Measurements from ENCODE around the gene IKZF1.

The IKZF1 gene

GRCh38 chr7:50304129-50304910 lies at the start of gene IKZF1:
IKZF1 (plus strand) TSS chr7:50304716; CDS start chr7:50319062, 14,346 bp downstream.
- no peak for DNase-seq

DNA sequence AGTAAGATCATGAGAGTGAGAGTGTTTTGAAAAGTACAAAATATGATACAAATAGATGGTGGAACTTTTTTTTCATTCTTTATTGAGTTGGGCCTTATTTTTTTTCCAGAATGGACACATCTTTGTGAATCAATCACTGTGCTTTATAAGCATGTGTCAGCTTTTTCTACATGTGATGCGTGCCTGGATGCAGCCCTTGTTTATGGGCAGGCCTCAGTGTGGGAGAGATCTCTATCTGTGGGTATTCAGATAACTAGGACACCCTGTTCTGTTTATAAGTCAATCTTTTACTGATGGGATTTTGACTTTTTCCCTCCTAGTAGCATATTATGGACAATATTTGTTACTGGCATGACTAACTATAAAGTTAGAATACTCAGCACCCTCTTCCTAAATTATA lies 42.9 kb upstream of the IKZF1 start:
- DNase-seq = no peak

DNA sequence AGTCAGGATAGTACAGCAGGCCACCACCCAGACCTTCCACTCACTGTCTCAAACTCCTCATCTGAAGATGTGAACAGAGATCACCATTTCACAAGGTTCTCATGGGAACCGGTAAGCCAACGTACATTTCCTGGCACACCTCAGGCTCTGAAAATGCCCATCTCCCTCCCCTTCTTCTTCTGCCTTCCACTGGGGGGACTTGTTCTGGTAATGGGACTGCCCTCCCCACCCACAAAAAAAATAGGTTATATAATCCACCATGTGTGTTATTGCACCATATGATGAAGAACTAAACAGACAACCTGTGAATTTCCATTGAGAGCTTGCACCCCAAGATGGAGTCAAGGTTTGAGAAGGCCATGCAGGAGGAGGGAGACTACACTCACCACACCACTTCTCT lies 42.1 kb upstream of the IKZF1 start:
- DNase-seq = no peak

DNA sequence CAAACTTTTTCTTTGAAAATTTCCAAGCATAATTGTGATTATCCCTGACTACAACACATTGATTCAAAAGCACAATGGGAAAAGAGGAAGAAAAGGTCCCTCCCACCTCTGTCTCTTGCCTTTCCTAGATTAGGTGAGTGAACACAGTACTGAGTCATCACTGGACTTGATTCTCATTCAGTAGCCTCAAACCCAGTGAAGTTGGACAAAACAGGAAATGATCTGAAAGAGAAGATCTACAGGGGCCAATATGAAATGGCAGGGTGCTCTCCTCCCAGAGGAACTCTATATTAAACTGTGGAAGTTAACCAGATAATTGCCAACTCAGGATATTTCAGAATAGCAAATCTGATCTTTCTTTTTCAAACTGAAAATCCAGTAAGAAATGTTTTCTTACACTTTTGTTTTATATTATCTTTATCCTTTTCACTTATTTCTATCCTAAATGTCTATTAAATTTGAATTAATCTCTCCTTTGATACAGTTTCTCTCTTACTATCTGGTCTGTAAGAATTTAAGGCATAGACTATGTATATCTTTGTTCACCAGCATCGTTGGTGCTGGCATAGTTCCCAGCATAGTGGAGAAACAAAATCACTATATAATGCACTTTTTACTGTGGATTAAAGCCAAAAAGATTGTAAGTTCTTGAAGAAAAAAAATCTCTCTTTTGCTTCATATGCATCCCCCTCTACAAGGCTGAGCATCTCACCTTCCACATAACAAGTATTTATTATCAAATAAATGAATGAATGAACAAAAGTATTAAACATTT lies 41.4 kb upstream of the IKZF1 start:
- no peak for DNase-seq

- DNase-seq = no peak
Observed at GRCh38 chr7:50264908-50265307, 39.6 kb upstream of the IKZF1 start.

- no peak for DNase-seq
Observed at GRCh38 chr7:50265968-50266634, 38.4 kb upstream of the IKZF1 start.

DNA sequence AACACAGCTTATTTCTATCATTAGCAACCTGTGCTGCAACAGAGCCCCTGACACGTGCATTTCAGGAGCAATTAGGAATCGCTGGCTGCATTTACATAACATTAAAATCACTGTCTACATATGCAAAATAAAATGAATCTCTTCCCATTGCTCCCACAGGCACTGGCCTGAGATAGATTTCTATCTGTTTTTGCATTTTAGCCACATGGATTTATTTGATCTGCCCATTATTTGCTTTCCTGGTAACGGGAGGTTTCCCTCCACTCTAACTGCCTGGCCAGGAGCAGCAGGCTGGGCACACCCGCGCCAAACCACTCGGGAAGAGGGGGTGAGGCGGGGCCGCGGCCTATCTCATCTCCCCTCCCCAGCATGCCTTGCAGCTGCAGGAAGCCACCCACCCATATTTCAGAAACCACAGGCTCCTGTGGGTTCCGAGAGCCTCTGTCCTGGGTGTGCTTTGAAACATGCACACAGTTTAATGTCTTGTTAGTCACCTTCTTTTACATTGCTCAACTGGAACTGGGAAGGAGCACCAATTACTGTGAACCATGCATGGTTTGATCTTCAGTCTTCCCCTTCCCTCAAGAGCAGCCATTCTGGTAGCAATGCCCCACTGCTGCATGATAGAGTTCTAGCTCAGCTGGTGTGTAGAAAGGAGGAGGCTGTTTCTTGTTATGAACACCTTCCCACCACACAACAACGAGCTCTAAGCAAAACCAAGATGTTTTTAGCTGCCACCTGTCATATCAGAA lies 37.7 kb upstream of the IKZF1 start:
- peak; percentile 0 for DNase-seq

- DNase-seq = no peak
Observed at GRCh38 chr7:50267525-50268041, 36.9 kb upstream of the IKZF1 start.

GRCh38 chr7:50268223-50268622 lies 36.3 kb upstream of the IKZF1 start:
- DNase-seq = no peak

DNA sequence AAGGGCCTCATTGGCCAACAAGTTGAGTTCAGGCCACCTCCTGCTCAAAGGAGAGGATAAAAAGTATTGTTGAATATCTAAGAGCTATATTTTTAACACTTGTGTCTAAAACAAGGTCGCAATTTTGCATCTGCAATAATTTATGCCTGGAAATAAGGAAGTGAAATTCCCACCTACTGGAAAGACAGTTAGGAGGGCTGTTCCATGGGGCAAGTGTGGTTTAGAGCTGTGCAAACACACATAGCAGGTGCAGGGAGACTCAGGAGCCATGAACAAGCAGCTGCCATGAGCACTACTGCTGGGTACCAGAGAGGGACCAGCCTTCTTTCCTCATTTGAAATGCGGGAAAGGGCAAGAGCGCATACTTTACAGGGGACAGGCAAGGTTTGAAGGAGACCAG lies 35.5 kb upstream of the IKZF1 start:
- DNase-seq = peak; percentile 44

DNA sequence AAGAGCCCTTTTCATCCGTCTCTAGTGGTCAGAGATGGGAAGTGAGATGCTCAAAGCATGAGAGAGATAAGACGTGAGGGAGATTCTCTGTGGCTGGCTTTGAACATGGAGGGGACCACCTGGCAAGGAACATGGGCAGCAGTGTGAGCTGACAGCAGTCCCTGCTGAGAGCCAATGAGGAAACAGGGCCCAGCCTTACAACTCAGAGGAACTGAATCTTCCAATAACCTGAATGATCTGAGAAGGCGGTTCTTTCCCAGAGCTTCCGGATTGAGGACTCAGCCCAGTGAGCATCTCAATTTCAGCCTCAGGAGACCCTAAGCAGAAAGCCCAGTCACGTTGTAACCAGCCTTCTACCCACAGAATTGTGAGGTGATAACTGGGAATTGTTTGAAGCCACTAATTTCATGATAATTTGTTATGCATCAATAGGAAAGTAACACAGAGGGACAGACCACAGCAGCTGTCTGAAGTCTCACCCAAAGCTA lies 33.9 kb upstream of the IKZF1 start:
- DNase-seq = no peak

- no peak for DNase-seq
Observed at GRCh38 chr7:50272808-50273207, 31.7 kb upstream of the IKZF1 start.

DNA sequence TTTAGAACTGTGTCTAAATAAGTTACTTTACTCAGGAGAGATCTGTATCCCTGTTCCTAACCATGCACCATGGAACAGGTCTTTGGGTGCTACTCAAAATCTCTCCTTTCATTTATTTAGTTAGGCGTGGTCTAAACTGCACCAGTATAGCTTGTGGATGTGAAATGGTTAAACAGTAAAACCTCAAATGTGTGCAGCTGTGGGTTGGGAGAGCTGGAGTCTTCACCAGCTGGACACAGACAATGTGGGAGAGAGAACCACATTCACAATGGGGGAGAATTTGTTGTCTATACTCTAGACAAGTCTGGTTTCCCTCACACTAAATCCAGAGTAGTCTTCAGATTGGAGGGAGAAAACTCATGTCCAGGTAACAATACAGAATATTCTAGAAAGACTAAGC lies 31.2 kb upstream of the IKZF1 start:
- DNase-seq = no peak

DNA sequence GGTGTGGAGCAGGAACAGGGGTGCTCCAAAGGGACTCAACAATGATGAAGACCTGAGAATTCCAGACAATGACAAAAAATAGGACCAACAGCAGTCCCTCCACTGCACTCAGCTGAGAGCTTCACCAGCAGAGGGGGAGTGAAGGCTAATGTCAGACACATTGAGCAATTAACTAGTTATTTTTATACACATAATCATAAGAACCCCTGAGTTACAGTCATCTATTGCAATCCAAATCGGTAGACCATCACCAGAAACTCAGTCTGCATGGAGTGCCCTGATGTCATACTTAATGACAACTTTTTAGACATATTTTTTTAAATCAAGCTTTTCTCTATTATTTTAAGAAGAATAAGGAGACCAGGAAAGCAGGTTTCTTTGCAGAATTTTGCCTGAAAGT lies 30.6 kb upstream of the IKZF1 start:
- no peak for DNase-seq

GRCh38 chr7:50274361-50274760 lies 30.2 kb upstream of the IKZF1 start:
- no peak for DNase-seq

DNA sequence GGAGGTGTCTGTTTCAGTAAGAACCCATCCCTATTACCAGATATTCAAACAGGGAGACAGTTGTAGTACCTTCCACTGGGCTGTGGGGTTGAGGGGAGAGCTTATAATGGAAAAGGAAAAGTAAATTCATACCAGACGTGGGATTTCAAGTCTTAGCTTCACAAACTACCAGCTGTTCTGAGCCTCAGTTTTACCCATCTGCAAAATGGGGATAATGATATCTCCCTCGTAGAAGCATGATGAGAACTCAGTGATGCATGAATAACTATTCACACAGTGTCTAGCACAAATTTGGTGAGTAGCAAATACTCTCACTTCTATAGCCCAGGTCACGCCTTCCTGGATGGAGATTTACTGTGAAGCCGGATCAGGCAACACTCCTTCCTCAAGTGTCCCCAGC lies 29.1 kb upstream of the IKZF1 start:
- no peak for DNase-seq

DNA sequence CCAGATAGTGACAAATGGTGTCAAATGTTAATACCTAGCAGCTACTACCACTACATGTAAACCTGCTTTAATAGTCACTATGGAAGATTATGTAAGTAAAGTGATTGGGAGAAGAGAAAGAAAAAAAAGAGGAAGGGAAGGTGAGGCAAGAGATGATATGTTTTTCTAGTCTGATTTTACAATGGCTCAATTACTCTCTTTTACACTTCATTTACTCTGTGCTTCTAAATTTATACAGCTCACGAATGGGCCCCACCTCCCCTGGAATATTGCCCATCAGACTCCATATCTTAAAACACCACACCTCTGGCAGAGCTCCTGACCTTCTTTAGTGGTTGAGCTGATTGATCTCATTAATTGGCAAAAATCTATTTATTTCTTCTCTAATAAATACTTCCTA lies 28.0 kb upstream of the IKZF1 start:
- DNase-seq = no peak

DNA sequence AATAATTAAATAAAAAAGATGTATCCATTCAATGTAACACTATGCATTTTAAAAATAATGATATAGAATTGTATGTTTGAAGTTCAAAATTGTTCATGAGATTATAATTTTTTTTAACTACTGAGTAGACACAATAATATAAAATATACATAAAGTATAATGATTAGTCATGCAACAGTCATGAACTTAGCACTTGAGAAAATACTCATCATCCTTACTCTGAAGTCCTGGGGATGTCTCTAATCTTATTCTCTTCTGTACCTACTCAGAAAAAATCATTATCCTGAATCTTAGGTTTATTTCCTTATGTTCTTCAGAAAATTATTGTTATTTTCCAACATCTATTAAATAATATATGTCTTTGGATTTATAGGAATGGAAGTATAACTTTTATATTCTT lies 26.4 kb upstream of the IKZF1 start:
- DNase-seq = no peak

DNA sequence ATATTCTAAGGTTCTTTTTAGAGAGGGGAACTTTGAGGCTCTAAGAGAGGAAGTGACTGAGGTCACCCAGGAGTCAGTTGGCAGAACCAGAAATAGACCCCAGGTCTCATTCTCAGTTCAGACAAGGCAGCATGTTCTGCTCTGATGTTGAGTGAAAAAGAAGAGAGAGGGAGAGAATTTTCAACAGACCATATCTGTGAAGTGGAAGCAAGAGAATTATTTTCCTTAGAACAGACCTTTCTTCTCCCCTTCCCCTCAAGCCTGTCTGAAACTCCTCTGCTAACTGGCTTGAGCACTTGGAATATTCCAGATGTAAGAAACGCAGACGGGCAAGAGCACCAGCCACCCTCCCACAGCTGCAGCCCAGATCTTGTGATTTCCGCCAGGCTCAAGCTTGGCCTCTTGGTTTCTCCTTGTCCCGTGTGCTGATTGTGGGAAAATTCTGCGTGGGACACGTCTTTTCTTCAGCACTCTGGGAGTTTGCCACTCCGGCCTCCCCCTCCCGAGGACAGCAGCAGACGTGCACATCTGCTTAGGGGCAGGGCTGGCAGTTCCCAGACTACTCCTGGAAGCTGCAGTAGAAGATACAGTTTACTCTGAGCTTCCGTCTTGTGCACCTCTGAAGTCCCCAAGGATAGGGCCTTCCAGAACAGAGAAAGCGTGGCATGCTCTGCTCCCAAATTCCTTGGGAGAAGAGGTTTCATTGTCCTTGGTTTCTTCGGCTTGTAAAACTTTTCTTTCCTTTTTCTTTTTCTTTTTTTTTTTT lies 22.7 kb upstream of the IKZF1 start:
- no peak for DNase-seq

DNA sequence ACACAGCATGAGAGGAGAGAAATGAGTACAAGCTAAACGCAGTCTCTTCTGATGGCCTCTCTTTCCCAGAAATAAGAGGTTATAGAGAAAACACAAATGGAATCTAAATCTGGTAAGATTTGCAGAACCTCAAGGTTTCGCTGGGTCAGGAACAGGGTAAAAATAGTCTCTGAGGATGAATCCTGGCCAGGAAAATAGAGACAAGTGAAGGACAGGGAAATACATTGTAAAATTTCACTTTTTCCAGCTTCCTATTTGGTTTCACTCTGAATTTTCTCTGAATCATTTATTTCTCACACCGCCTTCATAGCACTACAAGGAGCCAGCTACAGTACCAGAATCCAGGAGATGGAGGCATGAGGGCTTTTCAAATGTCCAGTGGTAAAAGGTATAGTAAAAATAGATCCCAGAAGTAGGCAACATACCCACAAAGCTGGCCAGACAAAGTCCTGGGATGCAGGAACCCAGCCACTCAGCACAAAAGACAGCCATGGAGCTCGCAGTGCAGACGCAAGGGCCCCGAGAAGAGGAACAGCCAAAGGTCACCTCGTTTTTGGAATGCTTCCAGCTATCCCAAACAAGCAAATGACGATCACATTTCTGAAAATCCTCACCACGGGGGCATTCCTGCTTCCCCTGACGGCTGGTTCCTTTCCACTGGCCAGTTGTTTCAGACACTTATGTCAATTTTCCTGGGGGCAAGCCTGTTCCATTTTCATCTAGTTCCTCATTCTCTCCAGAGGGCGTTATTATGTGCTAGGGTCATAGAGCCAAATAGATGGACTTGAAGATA lies 21.5 kb upstream of the IKZF1 start:
- no peak for DNase-seq

DNA sequence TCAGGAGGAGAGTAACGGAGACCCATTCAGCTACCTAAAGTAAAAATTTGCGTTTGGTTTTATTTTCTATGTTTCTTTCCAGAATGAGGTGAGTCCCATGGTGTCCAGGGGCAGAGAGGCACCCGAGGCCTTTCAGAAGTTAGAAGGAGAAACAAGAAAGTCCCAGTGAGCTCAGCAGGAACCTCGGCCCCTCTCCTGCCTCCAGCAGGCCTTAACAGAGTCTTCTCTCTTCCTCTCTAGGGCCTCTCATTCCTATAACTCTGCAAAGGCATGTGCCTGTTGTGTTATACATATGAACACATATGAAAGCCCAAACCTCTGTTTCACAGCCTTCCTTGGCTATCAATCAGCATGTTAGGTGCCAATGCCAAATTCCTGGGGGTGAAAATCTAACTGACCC lies 20.8 kb upstream of the IKZF1 start:
- DNase-seq = no peak
